SK-N-SH treated with all-trans-retinoic acid at 6 μM for 48 hours (cell line): ENCODE measurements around the gene TMEM229B.

Source experiments
- ATAC-seq: fragments of 200-7000 bp; cut with Tn5 transposase; 3 replicates; pipeline ENCODE4 v1.9.1; 2020; ENCODE audit warnings: mild to moderate bottlenecking, moderate library complexity
- ARNTL ChIP-seq: fragments of 450-650 bp; formaldehyde crosslinking; IDR thresholded peaks from 2 replicates; pipeline ENCODE4 v1.5.0; 2020; ENCODE audit warnings: low read depth, mild to moderate bottlenecking, moderate library complexity, borderline replicate concordance
- BACH2 ChIP-seq: fragments of 250-450 bp; sonication (Bioruptor Pico); IDR thresholded peaks from 2 replicates; pipeline ENCODE4 v1.9.0; 2021; ENCODE audit warnings: mild to moderate bottlenecking, borderline replicate concordance
- CSDC2 ChIP-seq: fragments of 250-450 bp; sonication (Bioruptor Pico); IDR thresholded peaks from 2 replicates; pipeline ENCODE4 v1.5.0; 2020; ENCODE audit warnings: mild to moderate bottlenecking, moderate library complexity
- CSRNP3 ChIP-seq: fragments of 250-450 bp; sonication (Bioruptor Pico); IDR thresholded peaks from 2 replicates; pipeline ENCODE4 v1.5.1; 2021; ENCODE audit warnings: mild to moderate bottlenecking, moderate library complexity
- ESRRG ChIP-seq: fragments of 250-450 bp; sonication (Bioruptor Pico); IDR thresholded peaks from 2 replicates; pipeline ENCODE4 v1.6.1; 2021; ENCODE audit warnings: mild to moderate bottlenecking
- GLIS3 ChIP-seq: fragments of 250-450 bp; sonication (Bioruptor Pico); IDR thresholded peaks from 2 replicates; pipeline ENCODE4 v1.5.0; 2020; ENCODE audit warnings: mild to moderate bottlenecking, moderate library complexity
- ISL1 ChIP-seq: fragments of 250-450 bp; sonication (Bioruptor Pico); IDR thresholded peaks from 2 replicates; pipeline ENCODE4 v2.1.2; 2022; ENCODE audit warnings: mild to moderate bottlenecking, moderate library complexity
- OSR1 ChIP-seq: fragments of 250-450 bp; sonication (Bioruptor Pico); IDR thresholded peaks from 2 replicates; pipeline ENCODE4 v1.8.0; 2022; ENCODE audit warnings: moderate library complexity, mild to moderate bottlenecking, inconsistent platforms
- PATZ1 ChIP-seq: fragments of 250-450 bp; sonication (Bioruptor Pico); IDR thresholded peaks from 2 replicates; pipeline ENCODE4 v1.8.0; 2020; ENCODE audit warnings: mild to moderate bottlenecking, moderate library complexity, borderline replicate concordance
- POU6F1 ChIP-seq: fragments of 250-450 bp; sonication (Bioruptor Pico); IDR thresholded peaks from 2 replicates; pipeline ENCODE4 v1.8.0; 2021; ENCODE audit warnings: low read depth, mild to moderate bottlenecking, moderate library complexity, borderline replicate concordance
- PPARA ChIP-seq: fragments of 250-450 bp; sonication (Bioruptor Pico); IDR thresholded peaks from 2 replicates; pipeline ENCODE4 v1.5.0; 2020; ENCODE audit warnings: mild to moderate bottlenecking, borderline replicate concordance
- RARB ChIP-seq: fragments of 250-450 bp; sonication (Bioruptor Pico); IDR thresholded peaks from 2 replicates; pipeline ENCODE4 v1.8.0; 2021; ENCODE audit warnings: mild to moderate bottlenecking, moderate library complexity
- SNAI2 ChIP-seq: fragments of 250-450 bp; sonication (Bioruptor Pico); IDR thresholded peaks from 2 replicates; pipeline ENCODE4 v1.5.0; 2020; ENCODE audit warnings: mild to moderate bottlenecking, moderate library complexity
- TCF4 ChIP-seq: fragments of 250-450 bp; sonication (Bioruptor Pico); IDR thresholded peaks from 2 replicates; pipeline ENCODE4 v1.8.0; 2021; ENCODE audit warnings: mild to moderate bottlenecking, moderate library complexity, borderline replicate concordance
- TOX ChIP-seq: fragments of 250-450 bp; sonication (Bioruptor Pico); IDR thresholded peaks from 2 replicates; pipeline ENCODE4 v1.8.0; 2021; ENCODE audit warnings: mild to moderate bottlenecking, moderate library complexity, borderline replicate concordance
- ZC3H10 ChIP-seq: fragments of 250-450 bp; sonication (Bioruptor Pico); IDR thresholded peaks from 2 replicates; pipeline ENCODE4 v1.5.1; 2021; ENCODE audit warnings: mild to moderate bottlenecking, moderate library complexity
- ZFP3 ChIP-seq: fragments of 250-450 bp; sonication (Bioruptor Pico); IDR thresholded peaks from 2 replicates; pipeline ENCODE4 v1.5.0; 2020; ENCODE audit warnings: mild to moderate bottlenecking, moderate library complexity
- ZFP30 ChIP-seq: fragments of 450-650 bp; formaldehyde crosslinking; IDR thresholded peaks from 2 replicates; pipeline ENCODE4 v1.5.0; 2022; ENCODE audit warnings: mild to moderate bottlenecking, moderate library complexity
- ZNF565 ChIP-seq: fragments of 450-650 bp; formaldehyde crosslinking; conservative IDR thresholded peaks from 2 replicates; pipeline ENCODE4 v1.5.0; 2020; ENCODE audit warnings: low read depth, mild to moderate bottlenecking, moderate library complexity
- ZNF8 ChIP-seq: fragments of 450-650 bp; formaldehyde crosslinking; IDR thresholded peaks from 2 replicates; pipeline ENCODE4 v1.5.0; 2020; ENCODE audit warnings: mild to moderate bottlenecking, moderate library complexity
- TF ChIP-seq, protein P1 (sequence below): fragments of 250-450 bp; sonication (Bioruptor Pico); IDR thresholded peaks from 2 replicates; pipeline ENCODE4 v1.5.0; 2020; ENCODE audit warnings: mild to moderate bottlenecking, moderate library complexity
- TF ChIP-seq, protein P2 (sequence below): fragments of 250-450 bp; sonication (Bioruptor Pico); IDR thresholded peaks from 2 replicates; pipeline ENCODE4 v1.5.1; 2020; ENCODE audit warnings: low read depth, mild to moderate bottlenecking, moderate library complexity

TMEM229B gene

GRCh38 chr14:67426983-67427606 is 61.4 kb downstream of the TMEM229B start:
- TF ChIP-seq CSDC2, result no peak
- TF ChIP-seq ZFP3 (CRISPR knock-in tag), result no peak
- TF ChIP-seq TOX, result no peak
- no peak for TF ChIP-seq RARB (CRISPR knock-in tag)
- TF ChIP-seq SNAI2 (CRISPR knock-in tag), result no peak
- no peak for TF ChIP-seq ISL1 (CRISPR knock-in tag)
- no peak for TF ChIP-seq BACH2 (CRISPR knock-in tag)
- ATAC-seq, result peak; percentile 96

GRCh38 chr14:67426161-67426560 is 62.4 kb downstream of the TMEM229B start:
- TF ChIP-seq, protein P1, sequence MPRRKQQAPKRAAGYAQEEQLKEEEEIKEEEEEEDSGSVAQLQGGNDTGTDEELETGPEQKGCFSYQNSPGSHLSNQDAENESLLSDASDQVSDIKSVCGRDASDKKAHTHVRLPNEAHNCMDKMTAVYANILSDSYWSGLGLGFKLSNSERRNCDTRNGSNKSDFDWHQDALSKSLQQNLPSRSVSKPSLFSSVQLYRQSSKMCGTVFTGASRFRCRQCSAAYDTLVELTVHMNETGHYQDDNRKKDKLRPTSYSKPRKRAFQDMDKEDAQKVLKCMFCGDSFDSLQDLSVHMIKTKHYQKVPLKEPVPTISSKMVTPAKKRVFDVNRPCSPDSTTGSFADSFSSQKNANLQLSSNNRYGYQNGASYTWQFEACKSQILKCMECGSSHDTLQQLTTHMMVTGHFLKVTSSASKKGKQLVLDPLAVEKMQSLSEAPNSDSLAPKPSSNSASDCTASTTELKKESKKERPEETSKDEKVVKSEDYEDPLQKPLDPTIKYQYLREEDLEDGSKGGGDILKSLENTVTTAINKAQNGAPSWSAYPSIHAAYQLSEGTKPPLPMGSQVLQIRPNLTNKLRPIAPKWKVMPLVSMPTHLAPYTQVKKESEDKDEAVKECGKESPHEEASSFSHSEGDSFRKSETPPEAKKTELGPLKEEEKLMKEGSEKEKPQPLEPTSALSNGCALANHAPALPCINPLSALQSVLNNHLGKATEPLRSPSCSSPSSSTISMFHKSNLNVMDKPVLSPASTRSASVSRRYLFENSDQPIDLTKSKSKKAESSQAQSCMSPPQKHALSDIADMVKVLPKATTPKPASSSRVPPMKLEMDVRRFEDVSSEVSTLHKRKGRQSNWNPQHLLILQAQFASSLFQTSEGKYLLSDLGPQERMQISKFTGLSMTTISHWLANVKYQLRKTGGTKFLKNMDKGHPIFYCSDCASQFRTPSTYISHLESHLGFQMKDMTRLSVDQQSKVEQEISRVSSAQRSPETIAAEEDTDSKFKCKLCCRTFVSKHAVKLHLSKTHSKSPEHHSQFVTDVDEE (CRISPR knock-in tag), result no peak
- TF ChIP-seq ZC3H10 (no peak), ZNF565 (CRISPR knock-in tag) (no peak), ESRRG (CRISPR knock-in tag) (no peak), ZFP30 (no peak), TOX (no peak), GLIS3 (CRISPR knock-in tag) (no peak), ISL1 (CRISPR knock-in tag) (no peak), ARNTL (no peak), PPARA (CRISPR knock-in tag) (no peak), ZNF8 (no peak), PATZ1 (CRISPR knock-in tag) (no peak), CSRNP3 (CRISPR knock-in tag) (no peak), POU6F1 (CRISPR knock-in tag) (no peak)
- TF ChIP-seq, protein P2, sequence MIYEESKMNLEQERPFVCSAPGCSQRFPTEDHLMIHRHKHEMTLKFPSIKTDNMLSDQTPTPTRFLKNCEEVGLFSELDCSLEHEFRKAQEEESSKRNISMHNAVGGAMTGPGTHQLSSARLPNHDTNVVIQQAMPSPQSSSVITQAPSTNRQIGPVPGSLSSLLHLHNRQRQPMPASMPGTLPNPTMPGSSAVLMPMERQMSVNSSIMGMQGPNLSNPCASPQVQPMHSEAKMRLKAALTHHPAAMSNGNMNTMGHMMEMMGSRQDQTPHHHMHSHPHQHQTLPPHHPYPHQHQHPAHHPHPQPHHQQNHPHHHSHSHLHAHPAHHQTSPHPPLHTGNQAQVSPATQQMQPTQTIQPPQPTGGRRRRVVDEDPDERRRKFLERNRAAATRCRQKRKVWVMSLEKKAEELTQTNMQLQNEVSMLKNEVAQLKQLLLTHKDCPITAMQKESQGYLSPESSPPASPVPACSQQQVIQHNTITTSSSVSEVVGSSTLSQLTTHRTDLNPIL (CRISPR knock-in tag), result no peak
- no peak for ATAC-seq

DNA sequence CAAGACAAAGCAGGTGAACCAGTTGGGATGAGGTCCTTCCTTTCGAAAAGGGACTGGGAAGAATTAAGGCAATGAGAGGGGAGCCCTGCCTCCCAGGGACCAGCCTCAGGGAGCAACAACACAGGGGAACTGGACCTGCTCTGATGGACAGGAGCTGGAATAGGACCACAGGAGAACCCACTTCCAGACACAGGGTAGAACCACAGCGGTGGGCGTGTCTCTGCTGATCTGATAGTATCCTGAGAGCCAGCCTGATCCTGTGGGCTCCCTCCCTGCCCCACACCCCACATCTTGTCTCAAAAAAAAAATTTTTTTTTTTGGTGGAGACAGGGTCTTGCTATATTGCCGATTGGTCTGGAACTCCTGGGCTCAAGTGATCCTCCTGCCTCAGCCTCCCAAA is 62.9 kb downstream of the TMEM229B start:
- no peak for ATAC-seq
- TF ChIP-seq ISL1 (CRISPR knock-in tag) (no peak), ZNF565 (CRISPR knock-in tag) (no peak), OSR1 (CRISPR knock-in tag) (no peak), TOX (no peak), CSRNP3 (CRISPR knock-in tag) (no peak), TCF4 (CRISPR knock-in tag) (no peak), PPARA (CRISPR knock-in tag) (no peak), ZFP3 (CRISPR knock-in tag) (no peak), GLIS3 (CRISPR knock-in tag) (no peak), ZC3H10 (no peak), RARB (CRISPR knock-in tag) (no peak), ZFP30 (no peak)
